Measurements from ENCODE around the gene NTSR1.

NTSR1 gene

GRCh38 chr20:62717933-62718332 lies 9.3 kb downstream of the NTSR1 start:
- DNase-seq (ENCODE audit: low read depth): no peak
- H3K4me3 ChIP-seq (ENCODE audit: low read length): no peak overlapping the region
- no peak for TF ChIP-seq CTCF (IDR thresholded peaks at IDR 0.05; ENCODE audit: insufficient read depth, low read depth, low read length, missing control alignments)

- no peak for TF ChIP-seq CTCF (IDR thresholded peaks at IDR 0.05; ENCODE audit: insufficient read depth, low read depth, low read length, missing control alignments)
- no peak overlapping the region for H3K4me3 ChIP-seq (ENCODE audit: low read length)
- DNase-seq (ENCODE audit: low read depth): no peak
Observed at GRCh38 chr20:62718546-62718945, 9.9 kb downstream of the NTSR1 start.

- DNase-seq (ENCODE audit: low read depth): no peak
- H3K4me3 ChIP-seq (ENCODE audit: low read length): no peak overlapping the region
- TF ChIP-seq CTCF (IDR thresholded peaks at IDR 0.05; ENCODE audit: insufficient read depth, low read depth, low read length, missing control alignments): no peak
Observed at GRCh38 chr20:62719250-62719935, 10.8 kb downstream of the NTSR1 start.

GRCh38 chr20:62721511-62722370 lies 13.1 kb downstream of the NTSR1 start:
- no peak overlapping the region for H3K4me3 ChIP-seq (ENCODE audit: low read length)
- no peak for DNase-seq (ENCODE audit: low read depth)
- TF ChIP-seq CTCF (IDR thresholded peaks at IDR 0.05; ENCODE audit: insufficient read depth, low read depth, low read length, missing control alignments): no peak

GRCh38 chr20:62722627-62723026 lies 14.0 kb downstream of the NTSR1 start:
- TF ChIP-seq CTCF (IDR thresholded peaks at IDR 0.05; ENCODE audit: insufficient read depth, low read depth, low read length, missing control alignments): no peak
- no peak overlapping the region for H3K4me3 ChIP-seq (ENCODE audit: low read length)
- DNase-seq (ENCODE audit: low read depth): no peak

GRCh38 chr20:62723351-62723750 lies 14.7 kb downstream of the NTSR1 start:
- DNase-seq (ENCODE audit: low read depth): no peak
- no peak for TF ChIP-seq CTCF (IDR thresholded peaks at IDR 0.05; ENCODE audit: insufficient read depth, low read depth, low read length, missing control alignments)

More at GRCh38 chr20:62723351-62723750, 14.7 kb downstream of the NTSR1 start:
- no peak overlapping the region for H3K4me3 ChIP-seq (ENCODE audit: low read length)
